Frontal cortex (tissue), 4 donors: Measurements from ENCODE around the gene ERMP1. TPM values are rescaled to one million over a fixed set of nuclear protein-coding genes. Genes with fewer than 3 reads are reported as not detected.

Source experiments
- DNase-seq, 2 donors: peaks; one replicate each; pipeline ENCODE4 v3.0.0; 2012; ENCODE audit warnings: low spot score in 2 of 2
- FAIRE-seq: peaks from 2 replicates; lab custom pipeline; 2012; peaks lifted over from hg19 to GRCh38; lab: Jason Lieb, UNC
- total RNA-seq: library from RNA; depleted of rRNA; stranded (reverse); fragments of >200 nt; gene quantifications from one replicate; pipeline ENCODE4 v1.2.3, GENCODE V29; 2014
- donor health status: control.
- donor health status: control.
- donor health status: control.

ERMP1 gene
- total RNA-seq, 1 donor from 2014 or later: 13.9 TPM

DNA sequence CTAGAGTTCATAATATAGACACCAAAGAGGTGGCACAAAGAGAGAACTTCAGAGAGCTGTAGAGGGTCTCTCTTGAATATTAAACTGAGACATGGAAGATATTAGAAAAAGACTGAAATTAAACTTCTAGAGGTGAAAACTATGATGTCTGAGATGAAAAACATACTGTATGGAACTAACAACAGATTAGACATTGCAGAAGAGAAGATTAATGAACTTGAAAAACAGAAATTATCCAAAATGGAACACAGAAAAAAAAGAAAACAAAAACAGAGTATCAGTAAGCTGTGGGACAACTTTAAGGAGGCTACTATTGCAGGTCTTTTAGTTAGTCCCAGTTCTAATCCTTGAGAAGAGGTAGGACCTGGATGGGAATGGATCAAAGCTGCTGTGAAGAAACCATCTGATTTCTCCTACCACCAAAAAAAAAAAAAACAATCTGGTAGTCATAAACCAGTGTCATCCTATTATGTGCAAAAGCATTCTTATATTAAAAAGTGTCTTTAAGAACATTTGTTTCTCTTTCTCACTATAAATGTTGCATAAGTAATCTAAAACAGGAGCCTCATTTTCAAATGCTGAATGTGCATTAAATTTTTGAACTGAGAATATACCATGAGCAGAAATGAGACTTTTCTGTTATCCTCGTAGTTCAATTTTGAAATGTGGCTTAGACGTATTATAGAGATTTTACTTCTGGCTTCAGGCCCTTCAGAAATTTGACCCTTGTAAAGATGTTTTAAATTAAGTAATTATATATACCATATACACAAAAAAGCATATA, 96.2 kb downstream of the ERMP1 start:
- FAIRE-seq (no peak), DNase-seq (no peak)

DNA sequence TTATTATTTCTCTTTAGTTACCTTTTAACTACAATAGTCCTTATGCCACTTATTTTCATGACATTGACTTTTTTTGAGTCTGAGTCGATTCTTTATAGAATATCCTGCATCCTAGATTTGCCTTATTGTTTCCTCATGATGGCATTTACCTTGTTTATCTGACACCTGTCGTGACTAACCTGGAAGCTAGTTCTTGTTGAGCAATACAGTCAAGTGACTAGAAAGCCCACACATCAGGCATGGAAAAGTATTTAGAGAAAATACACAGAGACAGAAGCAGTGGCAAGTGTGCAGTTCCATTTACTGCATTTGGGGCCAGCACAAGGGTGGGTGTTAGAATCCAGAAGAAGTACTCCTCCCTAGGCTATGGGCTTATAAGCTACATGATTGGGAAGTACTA, 97.8 kb downstream of the ERMP1 start:
- FAIRE-seq (no peak), DNase-seq (no peak)

Other genes starting within 250 kb of the ERMP1 start
- gene RIC1, start 204.0 kb downstream of the ERMP1 start, total RNA-seq: 23.6 TPM
- gene MLANA, start 57.8 kb upstream of the ERMP1 start, total RNA-seq: not detected
- gene RANBP6, start 182.5 kb upstream of the ERMP1 start, total RNA-seq: 79.9 TPM